ENCODE results near the gene RAD51B. TPM values are rescaled to one million over a fixed set of nuclear protein-coding genes. Genes with fewer than 3 reads are reported as not detected.

The RAD51B gene
- total RNA-seq, 2 donors from 2014 or later = 22.8 to 33.8 TPM

DNA sequence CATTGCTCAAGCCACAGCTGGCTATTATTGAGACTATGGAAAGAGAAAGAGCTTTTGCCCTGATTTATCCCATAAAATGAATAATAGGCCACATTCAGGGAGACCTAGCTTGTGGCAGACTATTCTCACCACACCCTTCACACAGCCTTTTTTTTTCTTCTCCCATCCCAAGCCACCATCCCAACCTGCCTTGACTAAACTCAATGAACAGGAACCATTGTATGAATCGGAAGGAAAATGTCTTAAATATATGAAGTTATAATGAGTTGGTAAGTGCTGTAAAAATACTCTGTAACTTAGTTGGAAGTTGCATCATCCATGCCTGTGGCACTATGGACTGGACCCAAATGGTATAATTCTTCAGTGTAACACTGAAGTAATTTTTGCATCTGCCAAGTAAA lies 338.4 kb downstream of the RAD51B start:
- no peak overlapping the region for H3K27ac Mint-ChIP-seq
- WGBS, 2 experiments (ENCODE audit: insufficient coverage in 1 of 2, insufficient read length in 1 of 2) = 95% methylated on average over 1 of the region's 1 CpG; no CpG with 5 or more reads in 1 of the 2 experiments
- no peaks in the 10 kb centered on the region for H3K27me3 Mint-ChIP-seq (ENCODE audit: insufficient read depth)
- H3K4me3 Mint-ChIP-seq = no peak overlapping the region
- peaks cover 3% of the 10 kb centered on the region for H3K4me1 Mint-ChIP-seq
- Histone ChIP-seq H3K4me3 (ENCODE audit: low read length) (no peak overlapping the region), H3K27me3 (ENCODE audit: control insufficient read depth, insufficient read depth, low read length, poor library complexity, severe bottlenecking) (no peaks in the 10 kb centered on the region), H3K36me3 (ENCODE audit: control insufficient read depth, insufficient read depth, low read length) (no peaks in the 10 kb centered on the region), H3K4me1 (ENCODE audit: control insufficient read depth, insufficient read depth, low read length) (no peaks in the 10 kb centered on the region), H3K9ac (ENCODE audit: extremely low read depth, low read length, poor library complexity, severe bottlenecking) (no peak overlapping the region), H3K9me3 (ENCODE audit: control insufficient read depth, low read length) (peaks cover 8% of the 10 kb centered on the region), H3K27ac (ENCODE audit: low read depth, low read length) (no peak overlapping the region)
- DNase-seq = no peak
- TF ChIP-seq CTCF (conservative IDR thresholded peaks at IDR 0.05) = no peak
- H3K9me3 Mint-ChIP-seq = peaks cover 1% of the 10 kb centered on the region
- H3K36me3 Mint-ChIP-seq (ENCODE audit: low read depth) = no peaks in the 10 kb centered on the region

DNA sequence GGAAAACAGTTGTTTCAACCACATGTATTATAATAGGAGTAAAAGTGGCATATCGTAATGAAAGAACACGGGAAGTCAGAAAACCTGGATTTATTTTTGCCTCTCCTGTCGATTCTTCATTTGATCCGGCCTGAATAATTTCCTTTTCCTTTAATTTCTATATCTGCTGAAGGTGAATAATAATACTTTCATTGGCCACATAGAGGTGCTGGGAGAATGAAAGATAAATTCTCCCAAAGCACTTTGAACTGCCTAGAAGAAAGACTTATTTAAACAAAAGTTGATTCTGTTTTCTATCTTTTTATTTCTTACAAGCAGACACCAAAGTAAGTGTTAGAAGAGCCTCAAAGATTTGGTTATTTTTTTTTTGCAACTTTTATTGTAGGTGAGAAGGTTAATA lies 339.1 kb downstream of the RAD51B start:
- Mint-ChIP-seq H3K27ac (no peak overlapping the region), H3K4me3 (no peak overlapping the region), H3K9me3 (peaks cover 1% of the 10 kb centered on the region), H3K4me1 (peaks cover 10% of the 10 kb centered on the region), H3K27me3 (ENCODE audit: insufficient read depth) (no peaks in the 10 kb centered on the region), H3K36me3 (ENCODE audit: low read depth) (no peaks in the 10 kb centered on the region)
- TF ChIP-seq CTCF (conservative IDR thresholded peaks at IDR 0.05) = no peak
- Histone ChIP-seq H3K4me3 (ENCODE audit: low read length) (no peak overlapping the region), H3K27ac (ENCODE audit: low read depth, low read length) (no peak overlapping the region), H3K36me3 (ENCODE audit: control insufficient read depth, insufficient read depth, low read length) (no peaks in the 10 kb centered on the region), H3K9me3 (ENCODE audit: control insufficient read depth, low read length) (peaks cover 8% of the 10 kb centered on the region), H3K27me3 (ENCODE audit: control insufficient read depth, insufficient read depth, low read length, poor library complexity, severe bottlenecking) (no peaks in the 10 kb centered on the region), H3K9ac (ENCODE audit: extremely low read depth, low read length, poor library complexity, severe bottlenecking) (no peak overlapping the region), H3K4me1 (ENCODE audit: control insufficient read depth, insufficient read depth, low read length) (no peaks in the 10 kb centered on the region)
- 96% methylated on average over 4 of the region's 4 CpGs; no CpG with 5 or more reads in 1 of the 2 experiments for WGBS, 2 experiments (ENCODE audit: insufficient coverage in 1 of 2, insufficient read length in 1 of 2)
- DNase-seq = no peak

DNA sequence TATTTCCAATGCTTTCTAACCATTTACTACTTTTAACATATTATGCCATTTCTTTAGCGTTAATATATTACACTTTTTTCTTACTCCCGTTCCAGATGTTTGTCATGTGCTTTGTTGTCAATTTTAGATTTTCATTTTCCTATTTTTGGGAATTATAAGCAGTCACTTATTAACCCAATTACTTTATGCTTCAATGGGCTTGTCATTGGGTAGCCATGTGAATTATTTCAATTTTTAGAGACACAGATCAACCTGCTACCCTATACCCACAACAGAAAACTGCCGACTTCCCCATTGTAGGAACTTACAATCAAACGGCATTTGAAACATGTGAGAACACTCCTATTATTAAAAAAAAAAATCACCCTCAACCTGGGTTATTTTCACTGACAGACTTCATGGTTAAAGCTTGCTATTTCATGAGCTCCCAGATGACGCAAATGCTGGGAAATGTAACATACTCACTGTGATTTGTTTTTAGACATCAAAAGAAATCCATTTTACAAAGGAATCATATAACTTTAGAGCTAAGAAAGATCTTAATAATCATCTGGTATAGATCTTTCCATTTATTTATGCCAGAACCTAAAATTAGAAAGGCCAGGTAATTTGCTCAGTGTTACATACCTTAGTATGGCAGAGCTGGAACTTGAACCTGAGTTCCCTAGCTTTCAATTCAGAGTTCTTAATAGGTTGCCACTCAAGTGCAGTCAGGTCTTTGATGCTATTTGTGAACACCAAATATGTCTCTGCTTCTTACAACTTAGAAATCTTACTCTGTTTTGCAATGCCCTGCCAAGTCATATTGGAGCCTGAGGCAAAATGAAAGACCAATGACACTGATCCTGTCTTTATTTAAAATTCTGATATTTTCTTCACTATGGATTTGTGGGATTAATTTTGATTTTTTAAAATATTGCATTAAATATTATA lies 340.4 kb downstream of the RAD51B start:
- no peaks in the 10 kb centered on the region for H3K27me3 Mint-ChIP-seq (ENCODE audit: insufficient read depth)
- H3K4me3 Mint-ChIP-seq = no peak overlapping the region
- H3K4me1 ChIP-seq (ENCODE audit: control insufficient read depth, insufficient read depth, low read length) = no peaks in the 10 kb centered on the region
- 92 to 94% methylated on average over 2 to 5 of the region's 5 CpGs for WGBS, 2 experiments (ENCODE audit: insufficient coverage in 1 of 2, insufficient read length in 1 of 2)
- no peaks in the 10 kb centered on the region for H3K9me3 ChIP-seq (ENCODE audit: control insufficient read depth, low read length)
- no peak overlapping the region for H3K4me3 ChIP-seq (ENCODE audit: low read length)
- no peak overlapping the region for H3K27ac ChIP-seq (ENCODE audit: low read depth, low read length)
- H3K9ac ChIP-seq (ENCODE audit: extremely low read depth, low read length, poor library complexity, severe bottlenecking) = no peak overlapping the region
- TF ChIP-seq CTCF (conservative IDR thresholded peaks at IDR 0.05) = no peak
- H3K4me1 Mint-ChIP-seq = peaks cover 21% of the 10 kb centered on the region
- H3K9me3 Mint-ChIP-seq = no peaks in the 10 kb centered on the region
- no peaks in the 10 kb centered on the region for H3K27me3 ChIP-seq (ENCODE audit: control insufficient read depth, insufficient read depth, low read length, poor library complexity, severe bottlenecking)
- H3K36me3 ChIP-seq (ENCODE audit: control insufficient read depth, insufficient read depth, low read length) = no peaks in the 10 kb centered on the region
- H3K27ac Mint-ChIP-seq = no peak overlapping the region
- no peak for DNase-seq
- no peaks in the 10 kb centered on the region for H3K36me3 Mint-ChIP-seq (ENCODE audit: low read depth)

Data from endodermal cell (in vitro differentiated cells).